ENCODE results near the gene LYG1.

DNA sequence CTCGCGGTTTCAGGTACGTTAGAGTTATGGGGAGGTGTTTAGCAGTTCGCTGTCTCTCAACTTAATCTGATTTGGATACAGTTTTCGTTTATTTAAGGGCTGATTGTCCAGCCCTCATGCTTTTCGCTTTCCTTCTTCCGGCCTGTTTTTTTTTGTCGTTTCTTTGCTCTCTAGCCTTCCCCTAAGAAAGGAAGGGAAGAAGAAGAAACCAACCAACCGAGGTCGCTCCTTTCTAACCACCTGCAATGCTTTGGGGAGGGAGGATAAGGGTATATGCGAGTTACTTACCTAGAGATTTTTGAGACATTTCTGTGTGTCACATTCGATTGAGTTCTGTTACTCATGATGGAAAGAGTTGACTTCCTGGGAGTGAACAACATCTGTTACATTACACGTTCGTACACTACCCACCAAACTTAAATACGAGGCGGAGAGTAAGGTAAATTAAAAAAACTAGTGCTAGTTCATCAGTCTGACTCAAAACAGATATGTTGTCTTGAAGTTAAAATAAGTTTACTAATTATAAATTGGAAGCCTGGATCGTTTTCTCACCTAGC lies 37.1 kb upstream of the LYG1 start:
- no peak for TF ChIP-seq POLR2AphosphoS5 (IDR thresholded peaks at IDR 0.05; ENCODE audit: low read depth, low read length)
- TF ChIP-seq CTCF (IDR thresholded peaks at IDR 0.05): no peak
- TF ChIP-seq, protein P1, sequence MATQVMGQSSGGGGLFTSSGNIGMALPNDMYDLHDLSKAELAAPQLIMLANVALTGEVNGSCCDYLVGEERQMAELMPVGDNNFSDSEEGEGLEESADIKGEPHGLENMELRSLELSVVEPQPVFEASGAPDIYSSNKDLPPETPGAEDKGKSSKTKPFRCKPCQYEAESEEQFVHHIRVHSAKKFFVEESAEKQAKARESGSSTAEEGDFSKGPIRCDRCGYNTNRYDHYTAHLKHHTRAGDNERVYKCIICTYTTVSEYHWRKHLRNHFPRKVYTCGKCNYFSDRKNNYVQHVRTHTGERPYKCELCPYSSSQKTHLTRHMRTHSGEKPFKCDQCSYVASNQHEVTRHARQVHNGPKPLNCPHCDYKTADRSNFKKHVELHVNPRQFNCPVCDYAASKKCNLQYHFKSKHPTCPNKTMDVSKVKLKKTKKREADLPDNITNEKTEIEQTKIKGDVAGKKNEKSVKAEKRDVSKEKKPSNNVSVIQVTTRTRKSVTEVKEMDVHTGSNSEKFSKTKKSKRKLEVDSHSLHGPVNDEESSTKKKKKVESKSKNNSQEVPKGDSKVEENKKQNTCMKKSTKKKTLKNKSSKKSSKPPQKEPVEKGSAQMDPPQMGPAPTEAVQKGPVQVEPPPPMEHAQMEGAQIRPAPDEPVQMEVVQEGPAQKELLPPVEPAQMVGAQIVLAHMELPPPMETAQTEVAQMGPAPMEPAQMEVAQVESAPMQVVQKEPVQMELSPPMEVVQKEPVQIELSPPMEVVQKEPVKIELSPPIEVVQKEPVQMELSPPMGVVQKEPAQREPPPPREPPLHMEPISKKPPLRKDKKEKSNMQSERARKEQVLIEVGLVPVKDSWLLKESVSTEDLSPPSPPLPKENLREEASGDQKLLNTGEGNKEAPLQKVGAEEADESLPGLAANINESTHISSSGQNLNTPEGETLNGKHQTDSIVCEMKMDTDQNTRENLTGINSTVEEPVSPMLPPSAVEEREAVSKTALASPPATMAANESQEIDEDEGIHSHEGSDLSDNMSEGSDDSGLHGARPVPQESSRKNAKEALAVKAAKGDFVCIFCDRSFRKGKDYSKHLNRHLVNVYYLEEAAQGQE (IDR thresholded peaks at IDR 0.05; ENCODE audit: insufficient read depth in 1 of 2, low read depth in 2 of 2, low read length in 1 of 2): no peak
- no peak for TF ChIP-seq TCF7L2 (IDR thresholded peaks at IDR 0.05; ENCODE audit: low read depth, low read length)
- no peak for TF ChIP-seq SIN3A (IDR thresholded peaks at IDR 0.05; ENCODE audit: borderline replicate concordance, insufficient read depth, low read depth, low read length)

All from Panc1 (cell line).